GM18867 (cell line): ENCODE data around the gene ZRANB3.
A peak's percentile ranks its signal among the peaks of the same experiment; 100 is the strongest.
"Not testable (repeated sequence)": the region's sequence is repeated elsewhere in the genome, so short reads cannot be mapped to it uniquely, and the experiment has no call there.

ENCODE experiments used
- ATAC-seq: cut with Tn5 transposase; IDR thresholded peaks from one replicate; pipeline ENCODE4 v1.9.1; 2021; ENCODE audit warnings: mild to moderate bottlenecking, moderate library complexity; ENCODE audit not compliant: unreplicated experiment

ZRANB3 gene

DNA sequence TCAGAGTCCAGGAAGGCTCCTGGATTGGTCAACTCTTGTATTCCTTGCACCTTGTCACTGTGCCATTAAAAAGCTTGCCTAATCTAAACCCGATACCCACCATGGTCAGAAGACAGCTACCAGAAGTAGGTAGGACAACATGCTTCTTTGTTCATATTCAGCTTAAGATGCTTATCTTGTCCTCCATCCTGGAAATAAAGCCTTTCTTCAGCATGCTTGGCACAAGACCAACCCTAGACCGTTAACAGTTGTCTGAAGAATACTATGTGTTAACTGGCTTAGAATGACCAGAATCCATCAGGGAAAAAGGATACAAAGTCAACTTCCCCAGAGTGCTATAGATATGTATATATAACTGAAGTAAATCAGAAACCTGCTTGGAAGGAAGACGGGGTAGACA, 193.9 kb downstream of the ZRANB3 start:
- no peak for ATAC-seq

DNA sequence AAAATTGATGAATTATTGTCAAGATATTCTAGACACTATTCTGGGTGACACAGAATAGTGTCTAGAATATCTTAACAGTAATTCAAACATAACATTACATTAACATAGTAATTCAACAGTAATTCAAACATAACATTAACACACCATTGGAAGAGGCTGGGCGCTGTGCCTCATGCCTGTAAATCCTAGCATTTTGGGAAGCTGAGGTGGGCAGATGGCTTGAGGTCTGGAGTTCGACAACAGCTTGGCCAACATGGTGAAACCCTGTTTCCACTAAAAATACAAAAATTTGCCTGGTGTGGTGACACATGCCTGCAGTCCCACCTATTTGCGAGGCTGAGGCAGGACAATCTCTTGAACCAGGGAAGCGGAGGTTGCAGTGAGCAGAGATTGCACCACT, 195.8 kb downstream of the ZRANB3 start:
- ATAC-seq: no peak

DNA sequence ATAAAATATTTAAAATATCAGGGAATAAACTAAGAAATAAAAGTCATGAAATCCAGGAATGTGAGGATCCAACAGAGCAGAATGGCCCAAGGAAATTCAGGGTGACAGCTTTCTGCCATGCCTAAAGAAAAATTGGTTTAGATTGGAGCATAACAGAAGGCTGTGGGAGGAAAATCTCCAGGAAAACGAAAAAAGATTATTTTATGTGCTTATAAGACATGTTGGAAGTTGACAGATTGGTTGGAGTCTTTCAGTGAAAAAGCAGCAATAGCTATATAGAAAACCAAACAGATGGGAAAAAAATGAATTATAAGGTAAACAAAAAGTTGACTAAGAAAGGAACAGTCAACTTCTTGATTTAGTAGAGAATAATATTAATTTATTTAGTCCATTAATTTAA, 203.9 kb downstream of the ZRANB3 start:
- no peak for ATAC-seq

DNA sequence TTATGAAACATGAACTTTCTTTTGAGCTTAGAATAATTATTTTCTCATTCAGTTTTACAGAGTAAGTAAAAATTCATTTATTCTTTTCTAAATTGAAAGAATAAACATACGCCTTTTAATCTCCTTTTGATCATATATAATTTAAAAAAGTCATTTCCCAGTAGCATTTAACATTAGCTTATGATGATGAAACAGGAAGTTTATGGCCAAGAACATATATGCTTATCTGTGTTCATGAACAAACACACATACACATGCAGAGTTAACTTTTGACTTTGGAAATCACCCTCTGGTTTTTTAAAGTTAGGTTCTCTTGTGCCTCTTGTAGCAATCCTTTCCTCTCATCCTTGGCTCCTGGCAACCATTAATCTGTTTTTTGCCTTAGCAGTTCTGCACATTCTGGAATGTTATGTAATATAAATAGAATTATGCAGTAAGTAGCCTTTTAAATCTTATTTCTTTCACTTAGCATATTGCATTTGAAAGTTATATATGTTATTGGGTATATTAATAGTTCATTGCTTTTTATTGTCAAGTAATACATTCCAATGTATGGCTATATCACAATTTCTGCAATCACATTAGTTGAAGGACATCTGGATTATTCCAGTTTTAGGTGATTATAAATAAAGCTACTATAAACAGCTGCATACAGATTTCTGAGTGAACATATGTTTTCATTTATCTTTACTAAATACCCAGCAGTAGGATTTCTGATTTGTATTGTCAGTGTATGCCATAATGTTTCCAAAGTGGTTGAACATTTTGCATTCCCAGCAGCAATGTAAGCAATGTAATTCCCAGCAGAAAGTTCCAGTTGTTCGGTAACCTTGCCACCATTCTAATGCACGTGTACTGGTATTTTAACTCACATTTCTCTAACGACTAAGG, 210.3 kb downstream of the ZRANB3 start:
- no peak for ATAC-seq

DNA sequence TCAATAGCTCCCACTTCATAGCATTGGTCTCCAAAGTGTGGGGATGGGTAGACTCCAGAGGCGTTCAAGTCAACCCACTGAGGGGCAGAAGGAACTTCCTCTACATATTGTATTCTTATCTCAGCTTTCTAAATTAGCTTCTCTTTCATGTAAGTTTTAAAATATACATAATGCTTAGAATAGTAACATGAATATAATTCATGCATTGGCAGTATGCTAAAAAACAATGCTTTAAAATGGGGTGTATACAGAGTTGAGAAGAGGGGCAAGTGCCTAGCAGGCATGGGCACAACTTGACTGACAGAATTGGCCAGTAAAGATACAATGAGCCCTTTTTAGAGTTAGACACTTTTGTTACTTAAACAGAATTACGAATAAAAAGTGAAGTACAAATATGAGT, 212.2 kb downstream of the ZRANB3 start:
- ATAC-seq: no peak

DNA sequence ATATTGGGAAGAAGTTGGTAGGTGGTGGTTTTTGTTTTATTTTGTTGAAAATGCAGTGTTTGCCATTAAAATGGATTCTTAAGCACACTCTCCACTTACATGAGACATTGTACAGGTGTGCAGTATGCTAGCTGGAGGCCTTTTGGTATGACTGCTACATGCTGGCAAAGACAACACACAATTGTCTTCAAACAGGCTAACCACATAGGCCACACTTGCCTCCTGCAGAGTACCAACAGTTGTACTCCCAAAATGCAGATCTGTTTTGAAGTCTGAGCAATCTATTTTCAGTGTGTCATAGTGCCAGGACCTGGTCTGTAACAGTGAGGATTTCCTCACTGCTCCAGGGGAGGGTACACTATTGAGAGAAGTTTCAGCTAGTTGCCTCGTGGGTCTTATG, 213.6 kb downstream of the ZRANB3 start:
- no peak for ATAC-seq

DNA sequence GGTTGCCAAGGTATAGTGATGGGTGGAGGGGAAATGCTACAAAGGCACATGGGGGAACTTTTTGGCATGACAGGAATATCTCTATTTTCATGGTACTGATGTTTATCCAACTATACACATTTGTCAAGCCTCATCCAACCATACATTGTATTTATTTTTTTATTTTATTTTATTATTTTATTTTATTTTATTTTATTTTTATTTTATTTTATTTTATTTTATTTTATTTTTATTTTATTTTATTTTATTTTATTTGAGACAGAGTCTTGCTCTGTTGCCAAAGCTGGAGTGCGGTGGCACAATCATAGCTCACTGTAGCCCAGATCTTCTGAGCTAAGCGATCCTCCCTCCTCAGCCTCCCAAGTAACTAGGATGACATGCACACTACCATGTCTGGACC, 219.1 kb downstream of the ZRANB3 start:
- no peak for ATAC-seq

DNA sequence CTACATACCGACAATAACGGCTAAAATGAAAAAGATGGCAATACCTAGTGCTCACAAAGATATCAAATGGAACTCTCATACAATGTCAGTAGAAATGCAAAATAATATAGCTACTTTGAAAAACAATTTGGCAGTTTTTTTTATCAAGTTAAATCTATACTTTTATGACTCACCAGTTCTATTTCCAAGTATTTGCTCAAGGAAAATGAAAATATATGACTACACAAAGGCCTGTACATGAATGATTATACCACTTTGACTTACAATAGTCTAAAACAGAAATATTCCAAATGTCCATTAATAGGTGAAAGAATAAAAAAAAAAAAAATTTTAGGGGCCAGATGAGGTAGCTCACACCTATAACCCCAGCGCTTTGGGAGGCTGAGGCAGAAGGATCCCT, 219.8 kb downstream of the ZRANB3 start:
- no peak for ATAC-seq

DNA sequence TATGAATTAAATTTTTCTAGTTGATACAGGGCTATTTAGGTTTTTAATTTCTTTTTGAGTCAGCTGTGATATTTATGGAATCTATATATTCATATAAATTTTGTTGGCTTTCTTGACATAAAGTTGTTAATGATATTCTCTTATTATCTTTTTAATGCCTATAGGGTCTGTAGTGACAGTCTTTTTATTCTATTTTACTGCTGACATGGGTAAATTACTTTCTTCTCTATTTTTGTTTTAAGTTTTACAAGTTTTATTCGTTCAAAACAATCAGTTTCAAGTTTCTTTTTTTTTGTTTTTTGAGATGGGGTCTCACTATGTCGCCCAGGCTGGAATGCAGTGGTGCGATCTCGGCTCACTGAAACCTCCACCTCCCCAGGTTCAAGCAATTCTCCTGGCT, 226.3 kb downstream of the ZRANB3 start:
- ATAC-seq: no peak

DNA sequence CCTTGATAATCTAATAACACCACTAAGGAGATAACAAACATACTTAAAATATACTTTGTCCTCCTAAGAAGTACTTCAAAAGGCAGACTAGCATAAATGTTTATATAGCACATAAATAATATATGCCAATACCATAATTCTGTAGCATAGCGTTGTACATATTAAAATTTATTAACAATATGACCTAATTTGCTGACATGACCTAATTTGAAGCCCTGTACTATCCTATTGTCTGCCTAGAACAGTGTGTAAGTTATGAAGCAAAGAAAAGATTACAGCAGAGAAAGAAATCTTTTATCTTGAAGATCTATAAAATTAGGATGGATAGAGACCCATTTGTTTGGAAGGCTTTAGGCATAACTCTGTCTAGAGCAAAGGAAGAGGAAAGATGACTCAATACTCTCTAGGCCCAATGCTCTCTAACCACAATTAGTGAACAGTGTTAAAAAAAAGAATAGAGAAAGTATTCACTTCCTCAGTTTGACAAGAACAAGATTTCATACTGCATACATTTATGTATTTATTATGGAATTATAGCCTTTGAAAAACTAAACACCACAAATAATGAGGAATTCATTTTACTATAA, 231.3 kb downstream of the ZRANB3 start:
- peak; percentile 83 for ATAC-seq

DNA sequence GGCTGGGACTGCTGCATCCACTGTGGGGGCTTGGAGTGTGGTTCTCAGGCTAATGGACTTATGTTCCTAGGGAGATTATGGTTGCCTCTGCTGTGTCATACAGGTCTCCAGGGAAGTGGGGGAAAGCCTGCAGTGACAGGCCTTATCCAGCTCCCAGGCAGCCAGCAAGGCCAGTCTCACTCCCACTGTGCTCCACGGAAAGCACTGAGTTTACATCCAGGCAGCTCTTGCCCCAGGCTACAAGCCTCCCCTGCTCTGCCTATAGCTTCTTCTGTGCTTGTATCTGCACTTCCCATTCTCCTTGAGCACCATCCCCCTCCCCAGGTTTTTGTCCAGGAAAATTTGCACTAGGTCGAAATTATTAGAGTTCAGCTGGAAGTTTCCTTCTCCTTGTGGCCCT, 231.9 kb downstream of the ZRANB3 start:
- no peak for ATAC-seq

DNA sequence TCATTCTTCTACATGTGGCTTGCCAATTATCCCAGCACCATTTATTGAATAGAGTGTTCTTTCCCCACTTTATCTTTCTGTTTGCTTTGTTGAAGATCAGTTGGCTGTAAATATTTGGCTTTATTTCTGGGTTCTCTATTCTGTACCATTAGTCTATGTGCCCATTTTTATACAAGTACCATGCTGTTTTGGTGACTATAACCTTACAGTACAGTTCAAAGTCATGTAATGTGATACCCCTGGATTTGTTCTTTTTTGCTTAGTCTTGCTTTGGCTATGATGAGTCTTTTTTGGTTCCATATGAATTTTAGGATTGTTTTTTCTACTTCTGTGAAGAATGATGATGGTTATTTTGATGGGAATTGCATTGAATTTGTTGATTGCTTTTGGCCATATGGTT, 243.9 kb downstream of the ZRANB3 start:
- not testable (repeated sequence) for ATAC-seq

DNA sequence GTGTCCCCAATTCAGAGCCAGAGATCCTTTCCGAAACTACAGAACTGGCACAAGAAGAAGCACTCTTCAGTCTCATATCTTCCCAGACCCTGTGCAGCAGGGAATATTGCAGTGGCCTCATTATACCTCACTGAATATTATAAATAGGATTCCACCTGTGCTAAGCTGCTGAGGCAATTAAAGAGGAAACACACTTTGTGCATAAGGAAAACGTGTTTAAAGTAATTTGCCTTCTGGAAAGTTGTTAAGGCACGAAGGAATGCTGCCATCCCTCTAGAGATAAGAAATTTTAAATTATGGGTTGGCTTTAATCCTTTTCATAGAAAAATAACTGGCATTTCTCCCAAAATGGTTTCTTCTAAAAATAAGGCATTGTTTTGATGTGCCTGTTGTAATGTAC, 245.6 kb downstream of the ZRANB3 start:
- ATAC-seq: no peak

DNA sequence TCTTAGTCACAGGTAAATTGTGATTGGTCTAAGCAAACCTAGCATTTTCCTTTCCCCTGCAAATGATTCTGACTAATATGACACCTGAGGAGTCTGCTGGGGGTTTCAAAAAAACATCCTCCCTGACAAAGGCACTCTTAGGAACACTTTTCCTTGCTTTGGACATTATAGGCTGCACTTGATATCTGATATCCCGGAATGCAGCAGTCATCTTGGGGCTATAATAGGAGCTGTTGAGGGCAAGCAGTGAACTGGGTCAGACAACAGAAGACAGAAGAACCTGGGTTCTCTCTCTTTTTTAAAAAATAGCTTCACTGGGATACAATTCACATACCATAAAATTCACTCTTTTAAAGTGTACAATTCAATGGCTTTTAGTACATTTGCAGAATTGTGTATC, 249.6 kb downstream of the ZRANB3 start:
- ATAC-seq: no peak

DNA sequence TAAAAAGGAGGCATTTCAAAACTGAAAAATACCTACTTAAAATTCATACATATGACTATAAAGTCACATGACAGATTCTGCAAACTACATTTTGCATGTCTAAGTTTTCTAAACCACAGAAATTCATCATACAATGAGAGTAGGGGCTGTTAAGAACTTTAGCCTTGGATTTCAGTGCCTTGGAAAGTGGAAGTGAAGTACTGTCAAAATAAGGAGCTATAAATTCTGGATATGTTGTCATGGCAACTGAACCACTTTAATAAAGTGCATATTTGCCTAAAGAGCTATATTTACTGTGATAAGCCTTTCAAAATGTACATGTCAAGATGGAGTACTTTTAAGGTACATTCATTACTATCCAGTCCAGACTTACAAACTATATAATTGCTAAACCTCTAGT, 251.8 kb downstream of the ZRANB3 start:
- no peak for ATAC-seq

DNA sequence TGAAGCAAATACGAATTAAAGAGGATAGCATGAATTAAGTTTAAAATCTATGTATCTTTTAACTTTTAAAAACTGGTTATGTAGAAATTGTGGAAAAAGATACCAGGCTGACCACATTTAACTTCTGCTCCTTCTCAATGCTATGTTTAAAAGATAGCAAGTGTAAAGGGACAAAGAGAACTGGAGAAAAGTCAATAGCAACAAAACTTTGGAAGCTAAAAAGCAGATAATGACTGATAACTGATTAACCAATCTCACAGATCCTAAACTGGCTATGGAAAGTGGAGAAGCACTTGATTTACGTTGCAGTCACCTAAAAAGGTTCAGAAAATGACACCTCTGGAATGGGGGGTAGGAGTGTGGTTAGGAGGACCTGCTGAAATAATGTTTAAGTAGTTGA, 254.5 kb downstream of the ZRANB3 start:
- ATAC-seq: no peak

DNA sequence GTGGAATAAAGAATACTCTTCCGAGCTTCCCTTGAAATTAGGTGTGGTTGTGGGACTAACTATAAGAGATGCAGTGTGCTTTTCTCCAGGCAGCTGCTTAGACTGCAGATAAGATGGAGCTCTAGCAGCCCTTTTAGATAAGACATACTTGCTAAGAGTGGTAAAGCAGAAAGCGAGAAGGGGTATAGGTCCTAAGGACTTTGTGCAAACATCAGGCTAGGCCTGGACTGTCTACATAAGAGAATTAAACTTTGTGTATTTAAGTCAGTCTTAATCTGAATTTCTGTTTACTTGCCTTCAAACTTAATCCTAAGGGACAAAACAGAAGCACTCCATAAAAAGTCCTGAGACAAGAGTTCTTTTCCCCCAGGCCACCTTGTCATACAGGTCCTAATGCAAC, 260.0 kb downstream of the ZRANB3 start:
- no peak for ATAC-seq

DNA sequence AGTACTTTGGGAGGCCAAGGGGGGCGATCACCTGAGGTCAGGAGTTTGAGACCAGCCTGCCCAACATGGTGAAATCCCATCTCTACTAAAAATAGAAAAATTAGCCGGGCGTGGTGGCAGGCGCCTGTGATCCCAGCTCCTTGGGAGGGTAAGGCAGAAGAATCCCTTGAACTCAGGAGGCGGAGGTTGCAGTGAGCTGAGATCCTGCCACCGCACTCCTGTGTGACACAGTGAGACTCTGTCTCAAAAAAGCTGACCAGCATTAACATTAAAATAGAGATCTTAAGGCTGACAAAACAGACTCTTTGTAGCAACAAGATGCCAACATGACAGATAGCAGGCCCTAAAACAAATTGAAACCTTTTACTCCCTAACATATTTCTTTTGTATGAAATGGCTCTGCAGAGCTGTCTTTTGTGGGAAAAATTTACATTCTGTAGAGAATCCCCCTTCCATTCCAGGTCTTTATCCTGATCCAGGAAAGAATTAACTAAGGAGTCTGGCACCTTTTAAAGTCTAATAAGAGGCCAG, 265.0 kb downstream of the ZRANB3 start:
- ATAC-seq: no peak

DNA sequence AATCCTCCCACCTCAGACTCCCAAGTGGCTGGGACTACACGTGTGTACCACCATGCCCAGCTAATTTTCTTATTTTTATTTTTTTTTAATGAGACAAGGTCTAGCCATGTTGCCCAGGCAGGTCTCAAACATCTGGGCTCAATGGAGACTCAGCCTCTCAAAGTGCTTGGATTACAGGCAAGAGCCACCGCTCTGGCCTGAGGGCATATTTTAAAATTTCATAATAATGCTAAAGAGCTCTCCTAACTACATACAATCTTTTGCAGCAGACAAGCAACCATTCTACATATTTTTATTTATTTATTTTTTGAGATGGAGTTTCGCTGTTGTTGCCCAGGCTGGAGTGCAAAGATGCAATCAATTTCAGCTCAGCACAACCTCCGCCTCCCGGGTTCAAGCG, 271.9 kb downstream of the ZRANB3 start:
- ATAC-seq: no peak

DNA sequence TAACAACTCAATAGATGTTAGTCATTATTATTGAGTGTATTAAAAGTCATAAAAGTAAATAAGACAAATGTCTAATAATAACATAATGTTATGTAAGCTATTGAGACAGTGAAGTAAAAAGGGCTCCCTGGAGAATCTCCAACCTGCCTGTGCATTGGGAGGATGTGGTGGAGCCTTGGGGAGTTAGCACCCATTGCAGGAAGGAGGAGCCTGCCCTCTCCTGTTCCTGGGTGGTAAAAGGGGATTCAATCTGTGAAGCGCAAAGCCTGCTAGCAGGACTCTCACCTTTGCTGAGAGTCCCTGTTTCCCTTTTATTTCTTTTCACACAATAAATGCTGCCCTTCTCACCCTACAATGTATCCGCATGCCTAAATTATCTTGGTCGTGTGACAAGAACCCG, 272.8 kb downstream of the ZRANB3 start:
- ATAC-seq: no peak

DNA sequence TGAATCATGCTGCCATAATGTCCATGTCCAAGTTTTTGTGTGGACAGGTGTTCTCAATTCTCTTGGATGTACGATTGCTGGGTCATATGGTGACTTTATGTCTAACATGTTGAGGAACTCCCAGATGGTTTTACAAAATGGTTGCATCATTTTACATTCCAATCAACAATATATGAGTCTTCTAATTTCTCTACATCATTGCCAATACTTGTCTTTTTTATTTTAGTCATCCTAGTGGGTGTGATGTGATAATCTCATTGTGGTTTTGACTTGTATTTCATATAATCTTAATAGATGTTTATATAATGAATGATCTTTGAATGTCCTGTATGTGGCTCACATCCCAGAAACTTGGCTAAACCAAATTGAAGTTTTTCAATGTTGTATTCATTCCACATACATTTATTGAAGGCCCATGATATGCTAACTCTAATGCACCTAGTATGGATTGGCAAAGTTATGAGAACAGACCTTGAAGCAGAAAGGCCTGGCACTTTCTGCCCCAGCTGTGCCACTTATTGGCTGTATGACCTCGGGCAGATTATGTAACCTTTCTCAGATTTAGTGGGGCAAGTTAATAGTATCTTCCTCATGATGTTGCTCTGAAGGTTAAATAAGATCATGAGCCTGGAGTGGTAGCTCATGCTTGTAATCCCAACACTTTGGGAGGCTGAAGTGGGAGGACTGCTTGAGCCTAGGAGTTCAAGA, 273.5 kb downstream of the ZRANB3 start:
- ATAC-seq: no peak
